ENCODE measurements around the gene TOGARAM1.

The TOGARAM1 gene

DNA sequence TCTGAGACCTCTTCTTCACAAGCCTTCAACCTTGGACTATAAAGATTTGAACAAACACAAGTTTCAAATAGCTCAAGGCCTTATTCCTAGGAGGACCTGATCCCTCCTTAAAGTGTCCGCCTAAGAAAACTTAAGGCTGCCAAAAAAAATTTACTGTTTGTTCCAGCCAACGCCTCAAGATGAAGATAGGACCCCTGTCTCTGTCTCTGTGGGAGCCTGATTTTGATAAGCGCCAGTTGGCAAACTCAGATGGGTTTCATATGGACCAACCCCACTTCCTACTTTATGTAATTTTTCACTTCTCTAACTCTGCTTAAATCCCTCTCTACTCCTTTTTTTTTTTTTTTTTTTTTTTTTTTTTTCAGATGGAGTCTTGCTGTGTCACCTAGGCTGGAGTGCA is 161.3 kb downstream of the TOGARAM1 start:
- TF ChIP-seq CTCF (IDR thresholded peaks at IDR 0.05) = no peak

Measured in LNCAP (cell line).